Panc1 (cell line): ENCODE results near the gene UBE2J2. TPM values are rescaled to one million over a fixed set of nuclear protein-coding genes. Genes with fewer than 3 reads are reported as not detected.

Experiments used
- ATAC-seq: fragments of 200-7000 bp; cut with Tn5 transposase; 2 replicates; pipeline ENCODE4 v1.9.1; 2020; ENCODE audit warnings: mild to moderate bottlenecking, moderate library complexity
- BruUV-seq: library from RNA; stranded (reverse); fragments of 400-500 nt; replicated peaks from 2 replicates; lab custom pipeline; 2021; lab: Mats Ljungman, UMichigan
- CTCF ChIA-PET: fragments of 300-600 bp; sonication (Branson Sonifier 250); formaldehyde crosslinking; loops from one replicate; lab custom pipeline; 2022; ENCODE audit warnings: antibody characterized with exemption; lab: Charles Lee
- POLR2A ChIA-PET: fragments of 300-600 bp; sonication (Branson Sonifier 250); formaldehyde crosslinking; loops from one replicate; lab custom pipeline; 2022; ENCODE audit warnings: antibody characterized with exemption; lab: Charles Lee
- DNase-seq: peaks from one replicate; pipeline ENCODE4 v3.0.0-alpha.2; 2010; ENCODE audit warnings: low read depth, low spot score
- H3K27ac ChIP-seq: 2 replicates; pipeline ENCODE4 v1.5.1; 2011; ENCODE audit warnings: mild to moderate bottlenecking, low read length, inconsistent platforms
- H3K27me3 ChIP-seq: fragments of 200-500 bp; sonication (Bioruptor generic); 2 replicates; pipeline ENCODE4 v1.6.0; 2014; ENCODE audit warnings: low read length, inconsistent platforms; ENCODE audit not compliant: control insufficient read depth, insufficient read depth
- H3K36me3 ChIP-seq: fragments of 200-500 bp; sonication (Bioruptor generic); 2 replicates; pipeline ENCODE4 v1.5.1; 2014; ENCODE audit warnings: inconsistent platforms, mild to moderate bottlenecking, low read length, moderate library complexity; ENCODE audit not compliant: control insufficient read depth, insufficient read depth
- H3K4me1 ChIP-seq: 2 replicates; pipeline ENCODE4 v1.5.1; 2011; ENCODE audit warnings: inconsistent platforms, mild to moderate bottlenecking, low read length, moderate library complexity; ENCODE audit not compliant: control insufficient read depth, insufficient read depth
- H3K4me3 ChIP-seq, 2 experiments: 2 replicates each; pipeline ENCODE4 v1.5.1; 2011 to 2012; ENCODE audit warnings: low read depth in 2 of 2, low read length in 2 of 2, mild to moderate bottlenecking in 2 of 2, inconsistent platforms in 1 of 2, moderate library complexity in 1 of 2
- H3K9me3 ChIP-seq: fragments of 200-500 bp; sonication (Bioruptor generic); 2 replicates; pipeline ENCODE4 v1.5.1; 2014; ENCODE audit warnings: low read depth, mild to moderate bottlenecking, inconsistent platforms, low read length, moderate library complexity; ENCODE audit not compliant: control insufficient read depth, insufficient read depth
- POLR2AphosphoS5 ChIP-seq: IDR thresholded peaks from 2 replicates; pipeline ENCODE4 v1.6.1; 2012; ENCODE audit warnings: mild to moderate bottlenecking, low read depth, low read length, moderate library complexity
- SIN3A ChIP-seq: IDR thresholded peaks from 2 replicates; pipeline ENCODE4 v1.6.1; 2012; ENCODE audit warnings: low read depth, mild to moderate bottlenecking, low read length, moderate library complexity, borderline replicate concordance; ENCODE audit not compliant: insufficient read depth
- TCF7L2 ChIP-seq: IDR thresholded peaks from 2 replicates; pipeline ENCODE4 v1.6.1; 2011; ENCODE audit warnings: mild to moderate bottlenecking, low read depth, low read length, inconsistent platforms
- in situ Hi-C: cut with HindIII; loops from 2 replicates; pipeline ENCODE4 v1.10.0; 2016; ENCODE audit warnings: low sequenced_read_pairs, low pct_unique_long_range_greater_than_20kb
- intact Hi-C: fragments of 100-400 bp; cut with micrococcal nuclease; formaldehyde crosslinking; loops from one replicate; pipeline ENCODE4 v1.10.0; 2022; ENCODE audit not compliant: unreplicated experiment
- total RNA-seq: library from RNA; stranded (reverse); gene quantifications from one replicate; pipeline ENCODE4 v1.2.1, GENCODE V29; 2021; ENCODE audit not compliant: unreplicated experiment
- TF ChIP-seq, protein P1 (sequence below): fragments of 450-650 bp; IDR thresholded peaks from 2 replicates; pipeline ENCODE4 v1.5.1; 2017; ENCODE audit warnings: mild to moderate bottlenecking
- TF ChIP-seq, protein P2 (sequence below), 2 experiments: IDR thresholded peaks; 2 replicates each; pipeline ENCODE4 v1.6.1; 2011 to 2012; ENCODE audit warnings: low read depth in 2 of 2, control low read depth in 1 of 2, low read length in 1 of 2, mild to moderate bottlenecking in 1 of 2, moderate library complexity in 1 of 2; ENCODE audit not compliant: insufficient read depth in 1 of 2

Gene UBE2J2
- total RNA-seq, 1 experiment from 2014 or later: 101 TPM

DNA sequence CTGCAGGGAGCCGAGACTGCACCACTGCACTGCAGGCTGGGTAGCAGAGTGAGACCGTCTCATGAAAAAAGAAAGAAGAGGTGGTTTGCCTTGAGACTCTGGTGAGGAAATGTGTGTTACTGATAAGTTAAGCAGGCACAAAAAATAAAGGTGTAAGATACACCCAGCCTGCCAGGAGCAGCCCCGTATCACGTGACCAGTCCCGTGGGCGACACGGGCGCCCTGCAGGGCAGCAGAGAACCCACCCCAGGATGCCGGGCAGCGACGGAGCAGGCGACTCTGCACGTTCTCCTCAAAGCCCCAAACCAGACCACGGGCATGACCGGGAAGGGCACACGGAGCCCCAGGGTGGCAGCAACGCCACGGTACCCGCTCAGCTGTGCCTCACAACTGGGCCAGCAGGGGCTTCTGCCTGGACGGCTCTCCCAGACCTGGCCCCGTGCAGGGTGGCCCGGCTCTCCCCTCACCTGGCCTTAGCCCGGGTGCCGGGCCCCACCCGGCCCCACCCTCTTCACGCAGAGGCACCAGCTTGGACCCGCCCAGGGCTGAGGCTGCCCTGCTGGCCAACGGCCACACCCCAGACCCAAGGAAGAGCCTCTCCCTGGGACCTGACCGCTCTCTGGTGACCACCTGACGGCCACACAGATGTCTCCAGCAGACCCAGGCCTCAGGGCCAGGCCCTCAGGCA is 51.6 kb downstream of the UBE2J2 start:
- no peaks in the 10 kb centered on the region for H3K9me3 ChIP-seq
- in situ Hi-C loops (no loop called here), intact Hi-C loops (no loop called here)
- no peak overlapping the region for H3K4me3 ChIP-seq
- CTCF ChIA-PET: interaction anchor here (1.4 kb wide), 1 partner anchor 99 kb away, joined by 3 read pairs; no protein-coding TSS in a partner anchor
- H3K36me3 ChIP-seq: peaks cover 2% of the 10 kb centered on the region; the same call in 1 of the 2 replicates
- H3K27ac ChIP-seq: no peak overlapping the region
- POLR2A ChIA-PET: no interaction called here
- TF ChIP-seq TCF7L2 (no peak), SIN3A (no peak), POLR2AphosphoS5 (no peak)
- TF ChIP-seq, protein P1, sequence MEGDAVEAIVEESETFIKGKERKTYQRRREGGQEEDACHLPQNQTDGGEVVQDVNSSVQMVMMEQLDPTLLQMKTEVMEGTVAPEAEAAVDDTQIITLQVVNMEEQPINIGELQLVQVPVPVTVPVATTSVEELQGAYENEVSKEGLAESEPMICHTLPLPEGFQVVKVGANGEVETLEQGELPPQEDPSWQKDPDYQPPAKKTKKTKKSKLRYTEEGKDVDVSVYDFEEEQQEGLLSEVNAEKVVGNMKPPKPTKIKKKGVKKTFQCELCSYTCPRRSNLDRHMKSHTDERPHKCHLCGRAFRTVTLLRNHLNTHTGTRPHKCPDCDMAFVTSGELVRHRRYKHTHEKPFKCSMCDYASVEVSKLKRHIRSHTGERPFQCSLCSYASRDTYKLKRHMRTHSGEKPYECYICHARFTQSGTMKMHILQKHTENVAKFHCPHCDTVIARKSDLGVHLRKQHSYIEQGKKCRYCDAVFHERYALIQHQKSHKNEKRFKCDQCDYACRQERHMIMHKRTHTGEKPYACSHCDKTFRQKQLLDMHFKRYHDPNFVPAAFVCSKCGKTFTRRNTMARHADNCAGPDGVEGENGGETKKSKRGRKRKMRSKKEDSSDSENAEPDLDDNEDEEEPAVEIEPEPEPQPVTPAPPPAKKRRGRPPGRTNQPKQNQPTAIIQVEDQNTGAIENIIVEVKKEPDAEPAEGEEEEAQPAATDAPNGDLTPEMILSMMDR: no peak
- DNase-seq: no peak
- H3K4me1 ChIP-seq: no peaks in the 10 kb centered on the region
- no TSS peak for BruUV-seq
- peak; percentile 24; the same call in 1 of the 2 replicates for ATAC-seq
- H3K27me3 ChIP-seq: no peaks in the 10 kb centered on the region

DNA sequence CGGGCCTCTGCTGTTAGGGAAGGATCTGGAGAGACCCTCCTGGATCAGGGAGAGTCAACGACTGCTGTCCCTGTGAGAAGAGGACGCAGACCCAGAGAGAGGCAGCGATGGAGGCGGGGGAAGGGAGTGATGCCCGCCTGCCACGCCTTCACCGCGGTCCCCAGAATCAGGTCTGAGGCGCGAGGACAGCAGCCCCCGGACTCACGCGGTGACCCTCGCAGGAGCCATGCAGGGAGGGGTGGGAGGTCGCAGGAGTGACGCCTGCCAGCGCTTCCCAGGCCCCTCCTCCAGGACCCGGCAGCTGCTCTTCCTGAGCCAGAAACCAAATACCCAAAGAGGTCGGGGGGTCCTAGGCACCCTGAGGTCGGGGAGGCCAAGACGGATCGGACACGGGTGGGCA is 53.5 kb downstream of the UBE2J2 start:
- ATAC-seq: no peak
- no peaks in the 10 kb centered on the region for H3K27me3 ChIP-seq
- H3K36me3 ChIP-seq: peaks cover 2% of the 10 kb centered on the region; the same call in 1 of the 2 replicates
- intact Hi-C loops: no loop called here
- no peak for DNase-seq
- no peaks in the 10 kb centered on the region for H3K9me3 ChIP-seq
- H3K4me1 ChIP-seq: no peaks in the 10 kb centered on the region
- BruUV-seq: no TSS peak
- ChIA-PET POLR2A (no interaction called here), CTCF (interaction anchor here (1.4 kb wide), 1 partner anchor 98 kb away, joined by 3 read pairs; no protein-coding TSS in a partner anchor)
- in situ Hi-C loops: no loop called here
- no peak overlapping the region for H3K4me3 ChIP-seq
- TF ChIP-seq, protein P1: no peak
- no peak for TF ChIP-seq SIN3A
- TF ChIP-seq POLR2AphosphoS5: no peak
- TF ChIP-seq TCF7L2: no peak
- TF ChIP-seq, protein P2, sequence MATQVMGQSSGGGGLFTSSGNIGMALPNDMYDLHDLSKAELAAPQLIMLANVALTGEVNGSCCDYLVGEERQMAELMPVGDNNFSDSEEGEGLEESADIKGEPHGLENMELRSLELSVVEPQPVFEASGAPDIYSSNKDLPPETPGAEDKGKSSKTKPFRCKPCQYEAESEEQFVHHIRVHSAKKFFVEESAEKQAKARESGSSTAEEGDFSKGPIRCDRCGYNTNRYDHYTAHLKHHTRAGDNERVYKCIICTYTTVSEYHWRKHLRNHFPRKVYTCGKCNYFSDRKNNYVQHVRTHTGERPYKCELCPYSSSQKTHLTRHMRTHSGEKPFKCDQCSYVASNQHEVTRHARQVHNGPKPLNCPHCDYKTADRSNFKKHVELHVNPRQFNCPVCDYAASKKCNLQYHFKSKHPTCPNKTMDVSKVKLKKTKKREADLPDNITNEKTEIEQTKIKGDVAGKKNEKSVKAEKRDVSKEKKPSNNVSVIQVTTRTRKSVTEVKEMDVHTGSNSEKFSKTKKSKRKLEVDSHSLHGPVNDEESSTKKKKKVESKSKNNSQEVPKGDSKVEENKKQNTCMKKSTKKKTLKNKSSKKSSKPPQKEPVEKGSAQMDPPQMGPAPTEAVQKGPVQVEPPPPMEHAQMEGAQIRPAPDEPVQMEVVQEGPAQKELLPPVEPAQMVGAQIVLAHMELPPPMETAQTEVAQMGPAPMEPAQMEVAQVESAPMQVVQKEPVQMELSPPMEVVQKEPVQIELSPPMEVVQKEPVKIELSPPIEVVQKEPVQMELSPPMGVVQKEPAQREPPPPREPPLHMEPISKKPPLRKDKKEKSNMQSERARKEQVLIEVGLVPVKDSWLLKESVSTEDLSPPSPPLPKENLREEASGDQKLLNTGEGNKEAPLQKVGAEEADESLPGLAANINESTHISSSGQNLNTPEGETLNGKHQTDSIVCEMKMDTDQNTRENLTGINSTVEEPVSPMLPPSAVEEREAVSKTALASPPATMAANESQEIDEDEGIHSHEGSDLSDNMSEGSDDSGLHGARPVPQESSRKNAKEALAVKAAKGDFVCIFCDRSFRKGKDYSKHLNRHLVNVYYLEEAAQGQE (IDR thresholded peaks at IDR 0.05; ENCODE audit: insufficient read depth in 1 of 2, low read depth in 2 of 2, low read length in 1 of 2): no peak
- H3K27ac ChIP-seq: no peak overlapping the region
